Upper lobe of left lung (tissue), 4 donors: ENCODE results near the gene C10orf67.

Source experiments
- CTCF ChIP-seq, 6 experiments: fragments of 450-650 bp in 4 of 6; fragments of 200-600 bp in 2 of 6; sonication (generic) in 2 of 6; IDR thresholded peaks; one replicate each; pipeline ENCODE4 v1.5.1; 2016 to 2019; ENCODE audit warnings: antibody characterized with exemption in 6 of 6
- EP300 ChIP-seq, 4 donors: sonication (generic); formaldehyde crosslinking; IDR thresholded peaks; one replicate each; pipeline ENCODE4 v1.5.1; 2017; ENCODE audit warnings: antibody characterized with exemption in 4 of 4, control low read depth in 2 of 4
- POLR2A ChIP-seq, 4 donors: fragments of 450-650 bp; IDR thresholded peaks; one replicate each; pipeline ENCODE4 v1.5.1; 2016 to 2017; ENCODE audit warnings: antibody characterized with exemption in 4 of 4, mild to moderate bottlenecking in 2 of 4
- POLR2AphosphoS5 ChIP-seq, 2 donors: sonication (generic); formaldehyde crosslinking; IDR thresholded peaks; one replicate each; pipeline ENCODE4 v1.5.1; 2017; ENCODE audit warnings: antibody characterized with exemption in 2 of 2

GRCh38 chr10:23373156-23373555, 28.6 kb upstream of the C10orf67 start:
- TF ChIP-seq CTCF (IDR thresholded peaks at IDR 0.05): no peak
- TF ChIP-seq POLR2AphosphoS5 (IDR thresholded peaks at IDR 0.05): no peak
- no peak for TF ChIP-seq POLR2A (IDR thresholded peaks at IDR 0.05)
- TF ChIP-seq EP300 (IDR thresholded peaks at IDR 0.05): no peak
